ENCODE measurements around the gene UBE4A.

DNA sequence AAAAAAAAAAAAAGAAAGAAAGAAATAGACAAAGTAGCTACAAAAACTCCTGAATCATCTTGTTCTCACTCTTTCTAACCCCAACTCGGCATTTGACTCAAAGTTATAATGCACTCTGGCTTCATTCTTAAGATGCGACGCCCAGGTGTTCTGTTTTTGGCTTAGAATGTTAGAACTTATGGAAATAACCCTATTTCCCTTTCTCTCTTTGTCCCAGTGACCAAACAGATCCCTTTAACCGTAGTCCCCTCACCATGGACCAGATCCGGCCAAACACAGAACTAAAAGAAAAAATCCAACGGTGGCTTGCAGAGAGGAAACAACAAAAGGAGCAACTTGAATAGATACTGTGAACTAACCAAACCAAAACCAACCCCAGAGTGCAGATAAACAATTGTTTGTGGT is 36.7 kb downstream of the UBE4A start:
- TF ChIP-seq SMC3 (IDR thresholded peaks at IDR 0.05; ENCODE audit: low read depth, low read length) = no peak
- TF ChIP-seq, protein P1, sequence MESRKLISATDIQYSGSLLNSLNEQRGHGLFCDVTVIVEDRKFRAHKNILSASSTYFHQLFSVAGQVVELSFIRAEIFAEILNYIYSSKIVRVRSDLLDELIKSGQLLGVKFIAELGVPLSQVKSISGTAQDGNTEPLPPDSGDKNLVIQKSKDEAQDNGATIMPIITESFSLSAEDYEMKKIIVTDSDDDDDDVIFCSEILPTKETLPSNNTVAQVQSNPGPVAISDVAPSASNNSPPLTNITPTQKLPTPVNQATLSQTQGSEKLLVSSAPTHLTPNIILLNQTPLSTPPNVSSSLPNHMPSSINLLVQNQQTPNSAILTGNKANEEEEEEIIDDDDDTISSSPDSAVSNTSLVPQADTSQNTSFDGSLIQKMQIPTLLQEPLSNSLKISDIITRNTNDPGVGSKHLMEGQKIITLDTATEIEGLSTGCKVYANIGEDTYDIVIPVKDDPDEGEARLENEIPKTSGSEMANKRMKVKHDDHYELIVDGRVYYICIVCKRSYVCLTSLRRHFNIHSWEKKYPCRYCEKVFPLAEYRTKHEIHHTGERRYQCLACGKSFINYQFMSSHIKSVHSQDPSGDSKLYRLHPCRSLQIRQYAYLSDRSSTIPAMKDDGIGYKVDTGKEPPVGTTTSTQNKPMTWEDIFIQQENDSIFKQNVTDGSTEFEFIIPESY (IDR thresholded peaks at IDR 0.05; ENCODE audit: borderline replicate concordance, low read depth) = no peak

All from SK-N-SH (cell line).